ENCODE data around the gene RICTOR.
"Not testable (repeated sequence)": the region's sequence is repeated elsewhere in the genome, so short reads cannot be mapped to it uniquely, and the experiment has no call there.

Gene RICTOR

GRCh38 chr5:39020458-39020857, 53.7 kb downstream of the RICTOR start:
- H3K27ac ChIP-seq (ENCODE audit: low read depth, low read length): no peak overlapping the region
- H3K9ac ChIP-seq (ENCODE audit: low read length): no peak overlapping the region
- peaks cover 7% of the 10 kb centered on the region for H3K36me3 ChIP-seq (ENCODE audit: insufficient read depth, low read length)
- H3K27me3 ChIP-seq (ENCODE audit: control insufficient read depth in 1 of 2, insufficient read depth in 2 of 2, low read length in 2 of 2): no peaks in the 10 kb centered on the region
- no peak overlapping the region for H3K4me3 ChIP-seq (ENCODE audit: low read depth in 1 of 2, low read length in 2 of 2)
- no peaks in the 10 kb centered on the region for H3K9me3 ChIP-seq (ENCODE audit: low read length)
- H3K4me1 ChIP-seq (ENCODE audit: insufficient read depth, low read length): peaks cover 16% of the 10 kb centered on the region

DNA sequence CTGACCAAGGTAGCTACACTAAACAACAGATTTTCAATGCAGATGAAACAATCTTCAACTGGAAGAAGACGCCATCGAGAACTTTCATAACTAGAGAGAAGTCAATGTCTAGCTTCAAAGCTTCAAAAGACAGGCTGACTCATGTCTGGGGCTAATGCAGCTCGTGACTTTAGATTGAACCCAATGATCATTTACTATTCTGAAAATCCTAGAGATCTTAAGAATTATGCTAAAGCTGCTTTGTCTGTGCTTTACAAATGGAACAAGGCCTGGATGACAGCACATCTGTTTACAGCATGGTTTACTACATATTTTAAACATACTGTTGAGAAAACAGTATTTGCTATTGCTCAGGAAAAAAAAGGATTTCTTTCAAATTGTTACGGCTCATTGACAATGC, 54.9 kb downstream of the RICTOR start:
- Histone ChIP-seq H3K4me1 (ENCODE audit: insufficient read depth, low read length) (peaks cover 20% of the 10 kb centered on the region), H3K27me3 (ENCODE audit: control insufficient read depth in 1 of 2, insufficient read depth in 2 of 2, low read length in 2 of 2) (no peaks in the 10 kb centered on the region), H3K4me3 (ENCODE audit: low read depth in 1 of 2, low read length in 2 of 2) (no peak overlapping the region), H3K27ac (ENCODE audit: low read depth, low read length) (no peak overlapping the region), H3K9ac (ENCODE audit: low read length) (no peak overlapping the region), H3K36me3 (ENCODE audit: insufficient read depth, low read length) (peaks cover 7% of the 10 kb centered on the region), H3K9me3 (ENCODE audit: low read length) (no peaks in the 10 kb centered on the region)

GRCh38 chr5:39017504-39017903, 56.7 kb downstream of the RICTOR start:
- Histone ChIP-seq H3K27ac (ENCODE audit: low read depth, low read length) (no peak overlapping the region), H3K27me3 (ENCODE audit: control insufficient read depth in 1 of 2, insufficient read depth in 2 of 2, low read length in 2 of 2) (no peaks in the 10 kb centered on the region), H3K4me1 (ENCODE audit: insufficient read depth, low read length) (peaks cover 26% of the 10 kb centered on the region)

DNA sequence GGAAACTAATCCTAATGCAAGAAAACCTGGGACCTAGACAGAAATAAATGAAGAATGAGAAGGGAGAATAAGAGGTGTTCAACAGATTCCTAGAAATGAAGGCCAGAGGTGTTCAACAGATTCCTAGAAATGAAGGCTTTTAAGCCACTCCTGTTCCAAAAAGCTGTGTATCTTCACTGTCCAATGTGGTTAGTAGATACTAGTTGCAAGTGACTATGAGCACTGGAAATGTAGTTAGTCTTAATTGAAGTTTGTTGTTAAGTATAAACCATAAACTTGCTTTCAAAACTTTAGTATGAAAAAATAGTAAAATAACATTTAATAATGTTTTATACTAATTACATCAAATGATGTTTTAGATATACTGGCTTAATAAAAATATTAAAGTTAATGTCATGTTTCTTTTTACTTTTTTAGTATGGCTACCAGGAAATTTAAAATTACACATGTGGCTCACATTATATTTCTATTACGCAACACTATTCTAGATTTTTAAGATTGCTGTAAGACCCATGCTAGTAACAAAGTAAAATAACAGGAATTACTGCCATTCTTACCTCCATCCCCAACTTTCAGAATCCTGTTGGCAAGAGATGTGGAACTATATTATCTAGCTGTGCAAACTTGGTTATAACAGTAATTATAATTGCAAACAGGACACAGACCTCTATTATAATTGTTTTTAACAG, 57.5 kb downstream of the RICTOR start:
- H3K9ac ChIP-seq (ENCODE audit: low read length): no peak overlapping the region

More at GRCh38 chr5:39017504-39017903, 56.7 kb downstream of the RICTOR start:
- Histone ChIP-seq H3K9ac (ENCODE audit: low read length) (no peak overlapping the region), H3K4me3 (ENCODE audit: low read depth in 1 of 2, low read length in 2 of 2) (no peak overlapping the region), H3K9me3 (ENCODE audit: low read length) (no peaks in the 10 kb centered on the region), H3K36me3 (ENCODE audit: insufficient read depth, low read length) (peaks cover 7% of the 10 kb centered on the region)

GRCh38 chr5:39015743-39016586, 58.2 kb downstream of the RICTOR start:
- no peaks in the 10 kb centered on the region for H3K27me3 ChIP-seq (ENCODE audit: control insufficient read depth in 1 of 2, insufficient read depth in 2 of 2, low read length in 2 of 2)
- H3K9me3 ChIP-seq (ENCODE audit: low read length): no peaks in the 10 kb centered on the region
- H3K4me3 ChIP-seq (ENCODE audit: low read depth in 1 of 2, low read length in 2 of 2): no peak overlapping the region
- H3K27ac ChIP-seq (ENCODE audit: low read depth, low read length): peak overlapping the region; percentile 54
- H3K9ac ChIP-seq (ENCODE audit: low read length): no peak overlapping the region
- H3K36me3 ChIP-seq (ENCODE audit: insufficient read depth, low read length): peaks cover 7% of the 10 kb centered on the region
- peaks cover 26% of the 10 kb centered on the region for H3K4me1 ChIP-seq (ENCODE audit: insufficient read depth, low read length)

More for the DNA sequence above, 57.5 kb downstream of the RICTOR start:
- H3K4me3 ChIP-seq (ENCODE audit: low read depth in 1 of 2, low read length in 2 of 2): no peak overlapping the region
- no peak overlapping the region for H3K27ac ChIP-seq (ENCODE audit: low read depth, low read length)
- peaks cover 26% of the 10 kb centered on the region for H3K4me1 ChIP-seq (ENCODE audit: insufficient read depth, low read length)
- H3K27me3 ChIP-seq (ENCODE audit: control insufficient read depth in 1 of 2, insufficient read depth in 2 of 2, low read length in 2 of 2): no peaks in the 10 kb centered on the region
- H3K36me3 ChIP-seq (ENCODE audit: insufficient read depth, low read length): peaks cover 7% of the 10 kb centered on the region
- no peaks in the 10 kb centered on the region for H3K9me3 ChIP-seq (ENCODE audit: low read length)

- Histone ChIP-seq H3K9ac (ENCODE audit: low read length) (no peak overlapping the region), H3K27ac (ENCODE audit: low read depth, low read length) (no peak overlapping the region), H3K4me1 (ENCODE audit: insufficient read depth, low read length) (peaks cover 26% of the 10 kb centered on the region), H3K27me3 (ENCODE audit: control insufficient read depth in 1 of 2, insufficient read depth in 2 of 2, low read length in 2 of 2) (no peaks in the 10 kb centered on the region), H3K36me3 (ENCODE audit: insufficient read depth, low read length) (peaks cover 7% of the 10 kb centered on the region), H3K9me3 (ENCODE audit: low read length) (no peaks in the 10 kb centered on the region), H3K4me3 (ENCODE audit: low read depth in 1 of 2, low read length in 2 of 2) (no peak overlapping the region)
Measured at GRCh38 chr5:39014561-39014960, 59.6 kb downstream of the RICTOR start.

DNA sequence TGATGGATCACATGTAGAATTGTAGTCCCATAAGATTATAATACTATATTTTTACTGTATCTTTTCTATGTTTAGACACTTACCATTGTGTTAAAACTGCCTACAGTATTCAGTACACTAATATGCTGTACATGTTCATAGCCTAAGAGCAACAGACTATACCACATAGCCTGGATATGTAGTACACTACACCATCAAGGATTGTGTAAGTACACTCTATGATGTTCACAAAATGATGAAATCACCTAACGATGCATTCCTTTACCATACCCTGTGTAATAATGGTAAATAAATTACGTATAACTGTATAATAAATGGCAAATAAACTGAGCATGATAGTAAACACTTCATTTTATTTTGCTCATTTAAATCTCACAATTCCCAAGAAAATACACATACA, 60.3 kb downstream of the RICTOR start:
- H3K27me3 ChIP-seq (ENCODE audit: control insufficient read depth in 1 of 2, insufficient read depth in 2 of 2, low read length in 2 of 2): no peaks in the 10 kb centered on the region
- H3K27ac ChIP-seq (ENCODE audit: low read depth, low read length): no peak overlapping the region
- peaks cover 3% of the 10 kb centered on the region for H3K36me3 ChIP-seq (ENCODE audit: insufficient read depth, low read length)
- H3K9ac ChIP-seq (ENCODE audit: low read length): no peak overlapping the region
- H3K9me3 ChIP-seq (ENCODE audit: low read length): no peaks in the 10 kb centered on the region
- no peak overlapping the region for H3K4me3 ChIP-seq (ENCODE audit: low read depth in 1 of 2, low read length in 2 of 2)
- H3K4me1 ChIP-seq (ENCODE audit: insufficient read depth, low read length): peaks cover 26% of the 10 kb centered on the region

GRCh38 chr5:39010958-39011357, 63.2 kb downstream of the RICTOR start:
- peaks cover 22% of the 10 kb centered on the region for H3K4me1 ChIP-seq (ENCODE audit: insufficient read depth, low read length)
- not testable (repeated sequence) for H3K27me3 ChIP-seq (ENCODE audit: control insufficient read depth in 1 of 2, insufficient read depth in 2 of 2, low read length in 2 of 2); H3K27ac ChIP-seq (ENCODE audit: low read depth, low read length); H3K9ac ChIP-seq (ENCODE audit: low read length); H3K4me3 ChIP-seq (ENCODE audit: low read depth in 1 of 2, low read length in 2 of 2); H3K9me3 ChIP-seq (ENCODE audit: low read length); H3K36me3 ChIP-seq (ENCODE audit: insufficient read depth, low read length)

GRCh38 chr5:39009981-39010380, 64.2 kb downstream of the RICTOR start:
- Histone ChIP-seq H3K36me3 (ENCODE audit: insufficient read depth, low read length) (no peaks in the 10 kb centered on the region), H3K27me3 (ENCODE audit: control insufficient read depth in 1 of 2, insufficient read depth in 2 of 2, low read length in 2 of 2) (no peaks in the 10 kb centered on the region), H3K27ac (ENCODE audit: low read depth, low read length) (no peak overlapping the region), H3K9me3 (ENCODE audit: low read length) (no peaks in the 10 kb centered on the region), H3K9ac (ENCODE audit: low read length) (no peak overlapping the region), H3K4me3 (ENCODE audit: low read depth in 1 of 2, low read length in 2 of 2) (no peak overlapping the region), H3K4me1 (ENCODE audit: insufficient read depth, low read length) (peaks cover 12% of the 10 kb centered on the region)

- Histone ChIP-seq H3K36me3 (ENCODE audit: insufficient read depth, low read length) (no peaks in the 10 kb centered on the region), H3K9me3 (ENCODE audit: low read length) (no peaks in the 10 kb centered on the region), H3K4me3 (ENCODE audit: low read depth in 1 of 2, low read length in 2 of 2) (no peak overlapping the region), H3K9ac (ENCODE audit: low read length) (no peak overlapping the region), H3K27me3 (ENCODE audit: control insufficient read depth in 1 of 2, insufficient read depth in 2 of 2, low read length in 2 of 2) (no peaks in the 10 kb centered on the region), H3K4me1 (ENCODE audit: insufficient read depth, low read length) (peaks cover 8% of the 10 kb centered on the region), H3K27ac (ENCODE audit: low read depth, low read length) (no peak overlapping the region)
Measured at GRCh38 chr5:39009280-39009679, 64.9 kb downstream of the RICTOR start.

DNA sequence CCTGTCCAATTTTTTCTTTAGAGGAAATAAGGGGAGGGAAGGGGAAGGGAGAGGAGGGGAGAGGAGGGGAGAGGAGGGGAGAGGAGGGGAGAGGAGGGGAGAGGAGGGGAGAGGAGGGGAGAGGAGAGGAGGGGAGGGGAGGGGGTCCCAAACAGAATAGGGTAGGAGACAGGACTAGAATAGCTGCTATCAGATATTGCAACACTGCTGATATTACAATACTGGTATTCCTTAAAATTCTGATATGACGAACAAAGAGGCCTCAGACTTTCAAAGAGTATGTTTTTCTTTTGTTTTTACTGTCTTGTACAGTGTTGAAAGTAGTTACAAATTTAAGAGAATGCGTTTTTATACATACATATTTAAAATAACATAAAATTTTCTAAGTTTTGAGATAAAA, 67.5 kb downstream of the RICTOR start:
- Histone ChIP-seq H3K27me3 (ENCODE audit: control insufficient read depth in 1 of 2, insufficient read depth in 2 of 2, low read length in 2 of 2) (no peaks in the 10 kb centered on the region), H3K27ac (ENCODE audit: low read depth, low read length) (no peak overlapping the region), H3K9ac (ENCODE audit: low read length) (no peak overlapping the region), H3K36me3 (ENCODE audit: insufficient read depth, low read length) (no peaks in the 10 kb centered on the region), H3K4me3 (ENCODE audit: low read depth in 1 of 2, low read length in 2 of 2) (no peak overlapping the region), H3K4me1 (ENCODE audit: insufficient read depth, low read length) (peaks cover 5% of the 10 kb centered on the region), H3K9me3 (ENCODE audit: low read length) (no peaks in the 10 kb centered on the region)

Data from muscle layer of colon (tissue), 2 donors.